Sigmoid colon (tissue), 7 donors: ENCODE measurements around the gene LRRC28. TPM values are rescaled to one million over a fixed set of nuclear protein-coding genes. Genes with fewer than 3 reads are reported as not detected.
"Not testable (repeated sequence)": the region's sequence is repeated elsewhere in the genome, so short reads cannot be mapped to it uniquely, and the experiment has no call there.

ENCODE experiments used
- DNase-seq: peaks from one replicate; pipeline ENCODE4 v3.0.0-alpha.2; 2019
- H3K27ac ChIP-seq, 4 donors: fragments of 200-600 bp; sonication (generic); one replicate each; pipeline ENCODE4 v1.5.1; 2016 to 2019; ENCODE audit warnings: mild to moderate bottlenecking in 1 of 4
- H3K27me3 ChIP-seq, 3 donors: fragments of 200-600 bp; sonication (generic); one replicate each; pipeline ENCODE4 v1.5.1; 2019; ENCODE audit warnings: mild to moderate bottlenecking in 1 of 3
- H3K36me3 ChIP-seq, 4 donors: fragments of 200-600 bp; sonication (generic); one replicate each; pipeline ENCODE4 v1.5.1; 2016 to 2019
- H3K4me1 ChIP-seq, 4 donors: fragments of 200-600 bp; sonication (generic); one replicate each; pipeline ENCODE4 v1.5.1; 2017 to 2019
- H3K4me3 ChIP-seq, 4 donors: fragments of 200-600 bp; sonication (generic); one replicate each; pipeline ENCODE4 v1.5.1; 2017 to 2019; ENCODE audit warnings: mild to moderate bottlenecking in 2 of 4, moderate library complexity in 1 of 4
- H3K9me3 ChIP-seq, 4 donors: fragments of 200-600 bp in 3 of 4; sonication (generic) in 3 of 4; one replicate each; pipeline versions ENCODE4 v1.5.1 to v1.6.1; 2013 to 2019
- EP300 ChIP-seq, 4 donors: sonication (generic); formaldehyde crosslinking; IDR thresholded peaks; one replicate each; pipeline ENCODE4 v1.6.1; 2017; ENCODE audit warnings: antibody characterized with exemption in 4 of 4
- POLR2A ChIP-seq, 2 donors: fragments of 450-650 bp; IDR thresholded peaks; one replicate each; pipeline ENCODE4 v1.6.1; 2016; ENCODE audit warnings: antibody characterized with exemption in 2 of 2, mild to moderate bottlenecking in 2 of 2, moderate library complexity in 2 of 2
- POLR2AphosphoS5 ChIP-seq, 4 donors: sonication (generic); formaldehyde crosslinking; IDR thresholded peaks; one replicate each; pipeline ENCODE4 v1.6.1; 2017; ENCODE audit warnings: antibody characterized with exemption in 4 of 4
- WGBS, 2 donors: extraction: QIAGEN DNeasy Blood & Tissue Kit; methylation state at CpG; one replicate each; pipeline ENCODE4 v1.1.7; 2013; 5-methylcytosine and 5-hydroxymethylcytosine counted together
- intact Hi-C: fragments of 100-400 bp; cut with DNase I; formaldehyde crosslinking; loops from one replicate; pipeline ENCODE4 v1.15.1; 2023
- polyA plus RNA-seq, 3 donors: library from polyadenylated mRNA; stranded (reverse); fragments of 200-250 nt; gene quantifications; one replicate each; pipeline ENCODE4 v1.2.3, GENCODE V29; 2013
- total RNA-seq, 4 donors: library from RNA; depleted of rRNA; stranded (reverse); fragments of >200 nt; gene quantifications; one replicate each; pipeline ENCODE4 v1.1.0, GENCODE V29; 2016
- TF ChIP-seq, protein P1 (sequence below), 4 experiments: fragments of 450-650 bp in 3 of 4; fragments of 200-600 bp in 1 of 4; IDR thresholded peaks; one replicate each; pipeline ENCODE4 v1.5.1; 2016 to 2019; ENCODE audit warnings: antibody characterized with exemption in 4 of 4, mild to moderate bottlenecking in 3 of 4, moderate library complexity in 2 of 4
- donor health status: healthy with polysubstance abuse.
- donor health status: Bipolar disorder and iron deficiency.
- donor health status: healthy.

LRRC28 gene
- total and polyA plus RNA-seq, 7 donors, result 13.6 to 52.3 (median 24.4) TPM

DNA sequence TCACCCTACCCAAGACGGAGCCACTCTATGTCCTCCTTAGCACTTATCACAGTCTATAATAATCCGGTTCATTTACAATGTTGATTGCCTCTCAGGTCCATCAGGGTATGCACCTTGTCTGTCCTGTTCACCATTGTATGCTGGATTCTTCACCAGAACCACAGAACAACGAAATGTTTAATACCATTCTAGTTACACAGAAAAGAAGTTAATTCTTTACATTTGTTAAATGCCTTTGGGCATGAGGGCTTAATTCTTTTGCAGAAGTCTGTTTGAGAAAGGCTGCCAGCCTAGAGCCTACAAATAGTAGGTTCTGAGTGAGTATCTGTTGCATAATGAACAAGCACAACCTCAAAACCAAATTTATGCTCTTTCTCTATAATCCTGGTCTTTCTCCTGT, 24.5 kb upstream of the LRRC28 start:
- H3K36me3 ChIP-seq, result peaks cover 0 to 61% (median 8%) of the 10 kb centered on the region in 4 donors
- no peaks in the 10 kb centered on the region for H3K27me3 ChIP-seq
- H3K27ac ChIP-seq, result no peak overlapping the region
- no peaks in the 10 kb centered on the region for H3K4me1 ChIP-seq
- peaks cover 0 to 2% (median 0%) of the 10 kb centered on the region in 4 donors for H3K9me3 ChIP-seq
- intact Hi-C loops, result no loop called here
- no peak for DNase-seq
- no peak for TF ChIP-seq EP300 (IDR thresholded peaks at IDR 0.05)
- no peak for TF ChIP-seq POLR2A (IDR thresholded peaks at IDR 0.05)
- TF ChIP-seq, protein P1, sequence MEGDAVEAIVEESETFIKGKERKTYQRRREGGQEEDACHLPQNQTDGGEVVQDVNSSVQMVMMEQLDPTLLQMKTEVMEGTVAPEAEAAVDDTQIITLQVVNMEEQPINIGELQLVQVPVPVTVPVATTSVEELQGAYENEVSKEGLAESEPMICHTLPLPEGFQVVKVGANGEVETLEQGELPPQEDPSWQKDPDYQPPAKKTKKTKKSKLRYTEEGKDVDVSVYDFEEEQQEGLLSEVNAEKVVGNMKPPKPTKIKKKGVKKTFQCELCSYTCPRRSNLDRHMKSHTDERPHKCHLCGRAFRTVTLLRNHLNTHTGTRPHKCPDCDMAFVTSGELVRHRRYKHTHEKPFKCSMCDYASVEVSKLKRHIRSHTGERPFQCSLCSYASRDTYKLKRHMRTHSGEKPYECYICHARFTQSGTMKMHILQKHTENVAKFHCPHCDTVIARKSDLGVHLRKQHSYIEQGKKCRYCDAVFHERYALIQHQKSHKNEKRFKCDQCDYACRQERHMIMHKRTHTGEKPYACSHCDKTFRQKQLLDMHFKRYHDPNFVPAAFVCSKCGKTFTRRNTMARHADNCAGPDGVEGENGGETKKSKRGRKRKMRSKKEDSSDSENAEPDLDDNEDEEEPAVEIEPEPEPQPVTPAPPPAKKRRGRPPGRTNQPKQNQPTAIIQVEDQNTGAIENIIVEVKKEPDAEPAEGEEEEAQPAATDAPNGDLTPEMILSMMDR (IDR thresholded peaks at IDR 0.05), result no peak
- no peak for TF ChIP-seq POLR2AphosphoS5 (IDR thresholded peaks at IDR 0.05)
- H3K4me3 ChIP-seq, result no peak overlapping the region
- 72 to 90% methylated on average over 3 of the region's 3 CpGs for WGBS, 2 donors

- Histone ChIP-seq H3K4me3 (no peak overlapping the region), H3K27me3 (no peaks in the 10 kb centered on the region), H3K4me1 (no peaks in the 10 kb centered on the region), H3K36me3 (peaks cover 0 to 50% (median 7%) of the 10 kb centered on the region in 4 donors), H3K27ac (no peak overlapping the region), H3K9me3 (peaks cover 0 to 2% (median 0%) of the 10 kb centered on the region in 4 donors)
- intact Hi-C loops, result no loop called here
- no peak for DNase-seq
- WGBS, 2 donors, result 88 to 98% methylated on average over 3 of the region's 3 CpGs
- TF ChIP-seq EP300 (IDR thresholded peaks at IDR 0.05), result no peak
- TF ChIP-seq, protein P1 (IDR thresholded peaks at IDR 0.05), result no peak
- no peak for TF ChIP-seq POLR2AphosphoS5 (IDR thresholded peaks at IDR 0.05)
- TF ChIP-seq POLR2A (IDR thresholded peaks at IDR 0.05), result no peak
These were observed 23.0 kb upstream of the LRRC28 start for GRCh38 chr15:99228120-99228770.

GRCh38 chr15:99230867-99231266, 20.4 kb upstream of the LRRC28 start:
- H3K27me3 ChIP-seq, result no peaks in the 10 kb centered on the region
- H3K9me3 ChIP-seq, result peaks cover 0 to 2% (median 0%) of the 10 kb centered on the region in 4 donors
- no peak for DNase-seq
- no peak for TF ChIP-seq POLR2A (IDR thresholded peaks at IDR 0.05)
- no peak for TF ChIP-seq EP300 (IDR thresholded peaks at IDR 0.05)
- TF ChIP-seq, protein P1 (IDR thresholded peaks at IDR 0.05), result no peak
- TF ChIP-seq POLR2AphosphoS5 (IDR thresholded peaks at IDR 0.05), result no peak
- H3K27ac ChIP-seq, result no peak overlapping the region
- H3K4me1 ChIP-seq, result no peaks in the 10 kb centered on the region
- intact Hi-C loops, result no loop called here
- H3K36me3 ChIP-seq, result peaks cover 0 to 28% (median 7%) of the 10 kb centered on the region in 4 donors
- no peak overlapping the region for H3K4me3 ChIP-seq
- 96 to 97% methylated on average over 4 of the region's 4 CpGs for WGBS, 2 donors

DNA sequence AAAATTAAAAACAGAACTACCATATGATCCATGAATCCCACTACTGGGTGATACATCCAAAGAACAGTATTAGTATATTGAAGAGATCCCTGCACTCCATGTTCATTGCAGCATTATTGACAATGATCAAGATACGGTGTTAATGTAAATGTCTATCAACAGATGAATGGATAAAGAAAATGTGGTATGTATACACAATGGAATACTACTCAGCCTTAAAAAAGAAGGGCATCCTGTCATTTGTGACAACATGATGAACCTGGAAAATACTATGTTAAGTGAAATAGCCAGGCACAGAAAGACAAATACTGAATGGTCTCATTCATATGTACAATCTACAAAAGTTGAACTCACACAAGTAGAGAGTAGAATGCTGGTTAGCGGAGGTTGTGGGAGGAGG, 18.5 kb upstream of the LRRC28 start:
- Histone ChIP-seq H3K9me3 (peaks cover 0 to 2% (median 0%) of the 10 kb centered on the region in 4 donors), H3K4me1 (no peaks in the 10 kb centered on the region), H3K36me3 (peaks cover 0 to 9% (median 4%) of the 10 kb centered on the region in 4 donors), H3K27ac (no peak overlapping the region), H3K4me3 (no peak overlapping the region), H3K27me3 (no peaks in the 10 kb centered on the region)
- TF ChIP-seq POLR2AphosphoS5 (IDR thresholded peaks at IDR 0.05) (no peak), EP300 (IDR thresholded peaks at IDR 0.05) (no peak), POLR2A (IDR thresholded peaks at IDR 0.05) (no peak)
- TF ChIP-seq, protein P1 (IDR thresholded peaks at IDR 0.05), result no peak
- intact Hi-C loops, result no loop called here
- 96 to 99% methylated on average over 2 of the region's 2 CpGs for WGBS, 2 donors
- DNase-seq, result no peak

- 96 to 98% methylated on average over 6 of the region's 6 CpGs for WGBS, 2 donors
- DNase-seq, H3K9me3 ChIP-seq, H3K27ac ChIP-seq, H3K36me3 ChIP-seq, H3K4me3 ChIP-seq, H3K27me3 ChIP-seq, intact Hi-C loops, H3K4me1 ChIP-seq: not testable (repeated sequence)
These were observed 17.1 kb upstream of the LRRC28 start for GRCh38 chr15:99234160-99234559.
